Activated CD8-positive, alpha-beta memory T cell treated with anti-CD3 and anti-CD28 coated beads, Interleukin-2, amount 50 U/mL, for 4 hours (primary cell): ENCODE data around the gene CRKL.

ENCODE experiments used
- DNase-seq: peaks from one replicate; pipeline ENCODE4 v3.0.0-alpha.2; 2020

Gene CRKL

GRCh38 chr22:20998411-20999336, 81.5 kb downstream of the CRKL start:
- DNase-seq, result no peak

- no peak for DNase-seq
Measured at GRCh38 chr22:20999350-21000206, 82.4 kb downstream of the CRKL start.

- no peak for DNase-seq
Measured at GRCh38 chr22:21000207-21000986, 83.2 kb downstream of the CRKL start.

- no peak for DNase-seq
Measured at GRCh38 chr22:21000987-21001600, 83.9 kb downstream of the CRKL start.

- DNase-seq, result peak; percentile 98
Measured at GRCh38 chr22:21001601-21002325, 84.6 kb downstream of the CRKL start, which contains the start of gene THAP7. TSS of gene THAP7 (minus strand) at chr22:21002118. CDS start at chr22:21001911, 207 bp downstream.
